HT-29 (cell line): ENCODE results near the gene LONP2. TPM values are rescaled to one million over a fixed set of nuclear protein-coding genes. Genes with fewer than 3 reads are reported as not detected.
"Not testable (repeated sequence)": the region's sequence is repeated elsewhere in the genome, so short reads cannot be mapped to it uniquely, and the experiment has no call there.

Experiments
- DNase-seq: peaks from one replicate; pipeline ENCODE4 v3.0.0-alpha.2; 2015; ENCODE audit warnings: low spot score
- total RNA-seq: library from RNA; depleted of rRNA; stranded (reverse); fragments of >200 nt; shearing (Covaris generic); gene quantifications from 2 replicates; pipeline ENCODE4 v1.2.3, GENCODE V29; 2014

The LONP2 gene
- total RNA-seq, 1 experiment from 2014 or later = 22.2 TPM

GRCh38 chr16:48366165-48367093 lies 122.3 kb downstream of the LONP2 start:
- peak; percentile 78 for DNase-seq

DNA sequence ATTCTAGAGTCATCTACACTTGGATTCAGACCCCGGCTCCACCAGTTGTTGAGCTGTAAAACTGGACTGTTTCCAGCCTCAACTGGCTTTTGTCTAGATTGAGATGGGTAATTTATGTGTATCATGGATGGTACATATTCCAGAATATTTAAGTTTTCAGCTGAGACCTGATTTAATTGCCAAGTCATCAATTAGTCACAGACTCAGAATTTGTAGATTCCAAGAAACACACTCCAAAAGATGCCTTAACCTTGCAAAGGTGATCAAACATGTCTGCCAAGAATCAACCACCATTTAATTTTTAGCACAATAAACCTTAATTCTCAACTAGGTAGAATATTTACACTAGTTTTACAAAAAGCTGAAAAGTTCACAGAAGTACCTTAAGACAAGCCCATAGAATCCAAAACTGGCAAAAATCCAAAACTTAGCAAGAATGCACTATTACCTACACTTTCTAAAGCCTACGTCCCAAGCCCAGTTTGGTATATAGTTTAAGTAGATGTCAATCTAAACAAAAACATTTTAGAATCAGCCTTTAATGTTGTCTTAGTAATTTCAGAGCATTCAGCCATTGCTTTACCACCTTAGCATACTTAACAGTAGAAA lies 123.4 kb downstream of the LONP2 start:
- no peak for DNase-seq

GRCh38 chr16:48369765-48370164 lies 125.7 kb downstream of the LONP2 start:
- DNase-seq = no peak

- no peak for DNase-seq
Measured at GRCh38 chr16:48370229-48370628, 126.1 kb downstream of the LONP2 start.

DNA sequence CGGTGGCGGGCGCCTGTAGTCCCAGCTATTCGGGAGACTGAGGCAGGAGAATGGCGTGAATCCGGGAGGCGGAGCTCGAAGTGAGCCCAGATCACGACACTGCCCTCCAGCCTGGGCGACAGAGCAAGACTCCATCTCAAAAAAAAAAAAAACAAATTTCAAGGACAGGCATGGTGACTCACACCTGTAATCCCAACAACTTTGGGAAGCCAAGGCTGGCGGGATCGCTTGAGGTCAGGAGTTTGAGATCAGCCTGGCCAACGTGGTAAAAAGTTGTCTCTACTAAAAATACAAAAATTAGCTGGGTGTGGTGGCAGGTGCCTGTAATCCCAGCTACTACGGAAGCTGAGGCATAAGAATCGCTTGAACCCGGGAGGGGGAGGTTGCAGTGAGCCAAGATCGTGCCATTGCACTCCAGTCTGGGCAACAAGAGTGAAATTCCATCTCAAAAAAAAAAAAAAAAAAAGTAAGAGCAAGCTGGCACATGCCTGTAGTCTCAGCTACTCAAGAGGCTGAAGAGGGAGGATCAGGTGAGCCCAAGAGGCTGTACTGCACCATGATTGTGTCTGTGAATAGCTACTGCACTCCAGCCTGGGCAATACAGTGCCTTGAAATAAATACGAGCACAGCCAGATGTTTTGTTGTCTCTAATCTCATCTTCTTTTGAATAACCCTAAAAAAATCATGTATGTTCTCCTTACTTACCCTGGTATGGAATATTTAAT lies 126.7 kb downstream of the LONP2 start:
- DNase-seq = not testable (repeated sequence)

GRCh38 chr16:48371393-48371780 lies 127.3 kb downstream of the LONP2 start:
- no peak for DNase-seq

DNA sequence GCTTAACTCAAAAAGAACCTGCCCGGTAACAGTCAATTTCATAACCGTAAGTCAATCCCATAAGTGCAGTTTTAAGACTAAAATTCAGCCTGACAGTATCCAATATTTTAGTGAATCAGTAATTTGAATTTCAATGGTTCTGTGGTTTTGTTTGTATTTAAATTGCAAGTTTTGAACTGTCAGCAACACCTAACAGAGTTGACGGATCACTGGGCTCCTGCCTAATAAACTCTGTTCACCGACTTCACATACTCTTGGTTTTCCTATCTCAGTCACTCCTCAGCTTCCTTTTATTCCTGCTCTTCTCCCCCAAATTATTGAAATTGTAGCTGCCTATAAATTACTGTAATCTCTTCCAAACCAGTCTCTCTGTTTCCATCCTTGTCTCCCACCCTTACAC lies 128.6 kb downstream of the LONP2 start:
- no peak for DNase-seq

- no peak for DNase-seq
Measured at GRCh38 chr16:48373258-48374029, 129.3 kb downstream of the LONP2 start.

DNA sequence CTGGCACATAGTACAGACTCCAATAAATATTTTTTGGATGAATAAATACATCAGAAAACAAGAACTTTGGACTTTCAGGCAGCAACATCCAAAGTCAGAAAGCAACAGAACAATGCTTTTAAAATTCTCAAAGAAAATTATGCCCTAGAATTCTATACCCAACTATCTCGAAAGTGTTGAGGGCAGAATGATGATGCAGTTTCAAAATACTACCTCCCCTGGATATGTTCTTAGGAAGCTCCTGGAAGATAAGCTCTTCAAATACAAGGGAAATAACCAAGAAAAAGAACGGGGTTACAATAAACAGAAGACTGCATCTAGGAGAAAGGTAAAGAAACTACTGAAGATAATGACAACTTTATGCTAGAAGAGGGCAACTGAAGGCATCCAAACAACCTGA lies 130.2 kb downstream of the LONP2 start:
- DNase-seq = no peak

DNA sequence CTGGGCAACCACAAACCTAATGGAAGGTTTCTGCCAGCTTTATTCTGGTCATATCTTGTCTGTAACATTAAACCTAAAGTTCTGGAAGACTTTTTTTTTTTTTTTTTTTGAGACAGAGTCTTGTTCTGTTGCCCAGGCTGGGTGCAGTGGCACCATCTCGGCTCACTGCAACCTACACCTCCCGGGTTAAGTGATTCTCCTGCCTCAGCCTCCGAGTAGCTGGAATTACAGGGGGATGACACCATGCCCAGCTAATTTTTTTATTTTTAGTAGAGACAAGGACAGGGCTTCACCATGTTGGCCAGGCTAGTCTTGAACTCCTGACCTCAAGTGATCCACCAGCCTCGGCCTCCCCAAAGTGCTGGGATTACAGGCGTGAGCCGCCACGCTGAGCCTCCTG lies 133.2 kb downstream of the LONP2 start:
- not testable (repeated sequence) for DNase-seq

DNA sequence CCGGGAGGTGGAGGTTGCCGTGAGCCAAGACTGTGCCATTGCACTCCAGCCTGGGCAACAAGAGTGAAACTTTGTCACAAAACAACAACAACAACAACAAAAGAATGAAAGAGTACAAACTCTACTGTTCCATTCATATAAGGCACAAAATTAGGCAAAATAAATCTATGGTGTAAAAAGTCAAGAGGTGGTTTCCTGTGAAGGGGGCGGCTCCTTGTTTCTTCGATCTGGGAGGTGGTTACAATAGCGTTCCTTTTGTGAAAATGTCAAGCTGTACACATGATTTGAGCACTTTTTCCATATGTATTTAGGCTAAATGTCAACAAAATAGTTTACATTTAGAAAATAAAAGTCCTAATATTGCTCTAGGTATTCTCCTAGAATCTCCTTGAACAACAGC lies 134.2 kb downstream of the LONP2 start:
- no peak for DNase-seq

DNA sequence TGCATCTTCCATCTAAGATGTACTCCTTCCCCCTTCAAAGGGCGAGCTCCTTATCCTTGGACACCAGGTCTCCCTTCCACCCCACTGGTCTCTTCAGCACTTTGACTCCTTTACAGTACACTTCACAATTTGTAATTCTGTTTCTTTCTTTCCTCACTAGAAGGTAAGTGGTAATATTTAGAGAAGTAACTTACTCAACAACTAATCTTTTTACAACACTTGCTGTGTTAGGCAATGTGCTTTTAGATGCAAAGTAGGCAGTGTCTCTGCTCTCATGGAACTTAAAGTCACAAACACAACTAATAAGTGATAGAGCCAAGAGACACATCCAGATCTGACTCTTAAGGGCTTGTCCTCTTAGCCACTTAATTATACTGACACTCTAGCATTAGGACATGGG lies 134.7 kb downstream of the LONP2 start:
- DNase-seq = no peak

GRCh38 chr16:48381201-48381600 lies 137.1 kb downstream of the LONP2 start:
- no peak for DNase-seq

DNA sequence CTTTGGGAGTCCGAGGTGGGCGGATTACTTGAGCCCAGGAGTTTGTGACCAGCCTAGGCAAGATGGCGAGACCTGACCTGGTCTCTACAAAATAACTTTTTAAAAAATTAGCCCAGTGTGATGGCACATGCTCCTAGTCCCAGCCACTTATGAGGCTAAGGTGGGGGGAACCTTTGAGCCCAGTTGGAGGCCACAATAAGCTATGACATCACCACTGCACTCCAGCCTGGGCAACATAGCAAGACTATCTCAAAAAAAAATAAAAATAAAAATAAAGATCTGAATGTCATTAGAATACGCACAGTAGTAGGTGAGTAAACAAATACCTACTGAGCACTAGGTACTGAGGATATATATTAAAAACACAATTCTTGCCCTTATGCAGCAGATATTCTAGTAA lies 138.0 kb downstream of the LONP2 start:
- no peak for DNase-seq

DNA sequence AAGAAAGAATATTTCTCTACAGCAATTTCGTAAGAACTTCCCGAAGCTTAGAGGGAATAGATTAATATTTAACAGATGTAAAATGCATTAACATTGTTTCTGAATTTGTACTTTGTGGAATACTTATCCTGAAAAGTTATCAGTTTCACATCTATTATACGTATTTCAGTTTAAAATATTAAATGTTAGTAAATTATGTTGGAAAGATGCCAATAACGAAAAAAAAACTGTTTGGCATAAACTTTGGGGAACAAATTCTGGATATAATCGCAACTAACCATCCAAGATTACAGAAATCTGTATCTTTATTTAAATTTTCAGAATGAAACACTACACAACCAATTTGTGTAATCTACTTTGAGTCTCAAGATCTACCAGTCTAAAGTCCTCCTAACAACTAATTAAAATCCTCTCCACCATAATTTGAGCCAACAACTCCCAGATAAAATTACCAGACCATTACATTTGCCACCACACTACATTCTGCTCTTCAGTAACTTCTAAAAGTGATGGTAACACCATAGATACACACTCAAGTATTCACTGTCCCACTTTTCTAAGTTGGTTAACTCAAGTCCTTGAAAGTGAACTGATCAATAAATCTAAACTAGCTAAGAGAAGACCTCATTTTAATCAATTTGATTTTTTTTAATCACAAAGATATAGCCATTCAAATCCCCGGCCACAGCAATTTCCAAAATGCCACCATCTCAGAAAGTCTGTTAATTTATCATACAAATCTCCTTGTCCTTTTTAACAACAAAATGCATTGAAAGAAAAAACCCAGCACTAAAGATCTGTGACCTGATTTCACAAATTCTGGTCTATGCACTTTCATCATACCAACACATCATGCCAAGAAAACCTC lies 139.1 kb downstream of the LONP2 start:
- DNase-seq = peak; percentile 23

- peak; percentile 64 for DNase-seq
Measured at GRCh38 chr16:48383877-48384519, 139.9 kb downstream of the LONP2 start.

GRCh38 chr16:48384520-48385252 lies 140.6 kb downstream of the LONP2 start:
- peak; percentile 48 for DNase-seq

- peak; percentile 76 for DNase-seq
Measured at GRCh38 chr16:48385253-48386150, 141.4 kb downstream of the LONP2 start, which contains the start of gene SIAH1. SIAH1 (minus strand) TSS chr16:48385413; CDS start chr16:48362428, 22,985 bp downstream.
